Measurements from ENCODE around the gene PARD3.

Gene PARD3

DNA sequence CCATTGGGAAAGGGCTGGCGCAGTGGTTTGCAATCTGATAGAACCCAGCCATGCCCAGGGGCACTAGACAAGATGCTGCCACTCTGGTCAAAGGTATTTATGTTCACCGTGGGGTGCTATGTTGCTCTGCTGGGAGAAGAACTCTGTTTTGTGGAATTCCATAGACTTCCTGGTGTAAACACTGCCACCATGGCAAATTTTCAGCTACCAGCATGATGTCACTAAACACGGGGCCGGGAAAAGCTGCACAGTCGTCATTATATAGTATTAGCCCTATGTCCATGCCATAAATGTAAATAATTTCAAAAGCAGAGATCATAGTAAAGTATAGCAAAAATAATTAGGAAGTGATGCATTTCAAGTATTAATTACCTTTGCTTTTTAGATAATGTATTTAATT lies 500.6 kb downstream of the PARD3 start:
- Histone ChIP-seq H3K4me2 (ENCODE audit: insufficient read depth, low read length) (no peak overlapping the region), H3K4me3 (ENCODE audit: low read depth in 1 of 2, low read length in 2 of 2) (no peak overlapping the region), H2AFZ (ENCODE audit: low read depth, low read length) (no peak overlapping the region), H3K79me2 (ENCODE audit: insufficient read depth, low read length) (no peaks in the 10 kb centered on the region), H3K27me3 (ENCODE audit: insufficient read depth, low read length, poor library complexity) (no peaks in the 10 kb centered on the region), H3K9me3 (ENCODE audit: insufficient read depth, low read length, severe bottlenecking) (no peaks in the 10 kb centered on the region), H3K36me3 (ENCODE audit: insufficient read depth, low read length) (peaks cover 42% of the 10 kb centered on the region; the same call in 1 of the 2 replicates), H3K4me1 (ENCODE audit: insufficient read depth, low read length) (peaks cover 8% of the 10 kb centered on the region), H3K9ac (ENCODE audit: low read depth, low read length) (no peak overlapping the region), H3K27ac (ENCODE audit: low read length) (0 out of 2 replicates have a peak overlapping the region, but pooled peaks have one; percentile 10), H4K20me1 (ENCODE audit: insufficient read depth, low read length) (no peaks in the 10 kb centered on the region)
- ATAC-seq (ENCODE audit: insufficient read depth, low read depth) (no peak), DNase-seq (no peak)
- TF ChIP-seq, protein P1, sequence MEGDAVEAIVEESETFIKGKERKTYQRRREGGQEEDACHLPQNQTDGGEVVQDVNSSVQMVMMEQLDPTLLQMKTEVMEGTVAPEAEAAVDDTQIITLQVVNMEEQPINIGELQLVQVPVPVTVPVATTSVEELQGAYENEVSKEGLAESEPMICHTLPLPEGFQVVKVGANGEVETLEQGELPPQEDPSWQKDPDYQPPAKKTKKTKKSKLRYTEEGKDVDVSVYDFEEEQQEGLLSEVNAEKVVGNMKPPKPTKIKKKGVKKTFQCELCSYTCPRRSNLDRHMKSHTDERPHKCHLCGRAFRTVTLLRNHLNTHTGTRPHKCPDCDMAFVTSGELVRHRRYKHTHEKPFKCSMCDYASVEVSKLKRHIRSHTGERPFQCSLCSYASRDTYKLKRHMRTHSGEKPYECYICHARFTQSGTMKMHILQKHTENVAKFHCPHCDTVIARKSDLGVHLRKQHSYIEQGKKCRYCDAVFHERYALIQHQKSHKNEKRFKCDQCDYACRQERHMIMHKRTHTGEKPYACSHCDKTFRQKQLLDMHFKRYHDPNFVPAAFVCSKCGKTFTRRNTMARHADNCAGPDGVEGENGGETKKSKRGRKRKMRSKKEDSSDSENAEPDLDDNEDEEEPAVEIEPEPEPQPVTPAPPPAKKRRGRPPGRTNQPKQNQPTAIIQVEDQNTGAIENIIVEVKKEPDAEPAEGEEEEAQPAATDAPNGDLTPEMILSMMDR (IDR thresholded peaks at IDR 0.05; ENCODE audit: borderline replicate concordance, extremely low read depth, low read length, poor library complexity, severe bottlenecking), result no peak
- no peak for TF ChIP-seq EZH2 (IDR thresholded peaks at IDR 0.05; ENCODE audit: borderline replicate concordance, low read depth, low read length, severe bottlenecking)

DNA sequence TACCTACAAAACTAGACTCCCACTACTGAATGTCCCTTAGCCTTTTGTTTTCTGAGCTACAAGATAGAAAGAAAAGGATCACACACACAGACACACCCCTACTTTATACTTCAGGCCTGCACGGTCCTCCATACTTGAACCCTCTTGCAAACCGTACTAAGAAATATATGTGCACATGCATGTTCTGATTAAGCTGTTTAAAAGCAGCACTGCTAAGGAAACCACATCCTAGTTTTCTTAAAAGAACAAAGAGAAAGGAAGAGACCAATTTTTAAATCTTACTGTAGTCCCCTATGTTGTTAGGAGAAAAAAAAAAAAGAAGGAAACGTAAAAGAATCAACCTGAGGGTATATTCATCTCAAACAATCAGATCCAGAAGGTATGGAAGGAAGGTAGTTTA lies 501.2 kb downstream of the PARD3 start:
- no peak for DNase-seq
- no peak overlapping the region for H3K27ac ChIP-seq (ENCODE audit: low read length)
- H3K9me3 ChIP-seq (ENCODE audit: insufficient read depth, low read length, severe bottlenecking), result no peaks in the 10 kb centered on the region
- no peaks in the 10 kb centered on the region for H3K79me2 ChIP-seq (ENCODE audit: insufficient read depth, low read length)
- peaks cover 42% of the 10 kb centered on the region; the same call in 1 of the 2 replicates for H3K36me3 ChIP-seq (ENCODE audit: insufficient read depth, low read length)
- no peaks in the 10 kb centered on the region for H4K20me1 ChIP-seq (ENCODE audit: insufficient read depth, low read length)
- no peaks in the 10 kb centered on the region for H3K27me3 ChIP-seq (ENCODE audit: insufficient read depth, low read length, poor library complexity)
- H2AFZ ChIP-seq (ENCODE audit: low read depth, low read length), result no peak overlapping the region
- ATAC-seq (ENCODE audit: insufficient read depth, low read depth), result peak; percentile 75
- H3K4me2 ChIP-seq (ENCODE audit: insufficient read depth, low read length), result no peak overlapping the region
- H3K9ac ChIP-seq (ENCODE audit: low read depth, low read length), result no peak overlapping the region
- no peak overlapping the region for H3K4me3 ChIP-seq (ENCODE audit: low read depth in 1 of 2, low read length in 2 of 2)
- no peak for TF ChIP-seq EZH2 (IDR thresholded peaks at IDR 0.05; ENCODE audit: borderline replicate concordance, low read depth, low read length, severe bottlenecking)
- TF ChIP-seq, protein P1 (IDR thresholded peaks at IDR 0.05; ENCODE audit: borderline replicate concordance, extremely low read depth, low read length, poor library complexity, severe bottlenecking), result no peak
- peaks cover 8% of the 10 kb centered on the region for H3K4me1 ChIP-seq (ENCODE audit: insufficient read depth, low read length)

GRCh38 chr10:34313353-34313752 lies 501.7 kb downstream of the PARD3 start:
- no peaks in the 10 kb centered on the region for H3K27me3 ChIP-seq (ENCODE audit: insufficient read depth, low read length, poor library complexity)
- H3K79me2 ChIP-seq (ENCODE audit: insufficient read depth, low read length), result no peaks in the 10 kb centered on the region
- H3K4me2 ChIP-seq (ENCODE audit: insufficient read depth, low read length), result no peak overlapping the region
- no peaks in the 10 kb centered on the region for H3K9me3 ChIP-seq (ENCODE audit: insufficient read depth, low read length, severe bottlenecking)
- ATAC-seq (ENCODE audit: insufficient read depth, low read depth) (no peak), DNase-seq (no peak)
- no peak overlapping the region for H3K4me3 ChIP-seq (ENCODE audit: low read depth in 1 of 2, low read length in 2 of 2)
- peaks cover 8% of the 10 kb centered on the region for H3K4me1 ChIP-seq (ENCODE audit: insufficient read depth, low read length)
- H4K20me1 ChIP-seq (ENCODE audit: insufficient read depth, low read length), result no peaks in the 10 kb centered on the region
- H2AFZ ChIP-seq (ENCODE audit: low read depth, low read length), result no peak overlapping the region
- no peak for TF ChIP-seq EZH2 (IDR thresholded peaks at IDR 0.05; ENCODE audit: borderline replicate concordance, low read depth, low read length, severe bottlenecking)
- no peak overlapping the region for H3K9ac ChIP-seq (ENCODE audit: low read depth, low read length)
- H3K27ac ChIP-seq (ENCODE audit: low read length), result no peak overlapping the region
- peaks cover 42% of the 10 kb centered on the region; the same call in 1 of the 2 replicates for H3K36me3 ChIP-seq (ENCODE audit: insufficient read depth, low read length)

GRCh38 chr10:34311679-34312078 lies 503.4 kb downstream of the PARD3 start:
- no peaks in the 10 kb centered on the region for H3K9me3 ChIP-seq (ENCODE audit: insufficient read depth, low read length, severe bottlenecking)

More at GRCh38 chr10:34311679-34312078, 503.4 kb downstream of the PARD3 start:
- Histone ChIP-seq H3K27me3 (ENCODE audit: insufficient read depth, low read length, poor library complexity) (no peaks in the 10 kb centered on the region), H3K4me1 (ENCODE audit: insufficient read depth, low read length) (peaks cover 8% of the 10 kb centered on the region), H3K4me3 (ENCODE audit: low read depth in 1 of 2, low read length in 2 of 2) (no peak overlapping the region), H3K9ac (ENCODE audit: low read depth, low read length) (no peak overlapping the region), H3K4me2 (ENCODE audit: insufficient read depth, low read length) (no peak overlapping the region), H4K20me1 (ENCODE audit: insufficient read depth, low read length) (no peaks in the 10 kb centered on the region), H3K27ac (ENCODE audit: low read length) (no peak overlapping the region), H3K36me3 (ENCODE audit: insufficient read depth, low read length) (peaks cover 30% of the 10 kb centered on the region; the same call in 1 of the 2 replicates), H2AFZ (ENCODE audit: low read depth, low read length) (no peak overlapping the region), H3K79me2 (ENCODE audit: insufficient read depth, low read length) (no peaks in the 10 kb centered on the region)
- TF ChIP-seq EZH2 (IDR thresholded peaks at IDR 0.05; ENCODE audit: borderline replicate concordance, low read depth, low read length, severe bottlenecking), result no peak
- TF ChIP-seq, protein P1 (IDR thresholded peaks at IDR 0.05; ENCODE audit: borderline replicate concordance, extremely low read depth, low read length, poor library complexity, severe bottlenecking), result no peak
- DNase-seq (no peak), ATAC-seq (ENCODE audit: insufficient read depth, low read depth) (no peak)
